NK-92 (cell line): ENCODE data around the gene RPL26.
"Not testable (repeated sequence)": the region's sequence is repeated elsewhere in the genome, so short reads cannot be mapped to it uniquely, and the experiment has no call there.

Experiments
- DNase-seq: peaks from one replicate; lab custom pipeline; 2025; ENCODE audit not compliant: unreplicated experiment; lab: John Stamatoyannopoulos, UW

The RPL26 gene

GRCh38 chr17:8397636-8398035 is 14.6 kb upstream of the RPL26 start, which contains the start of gene RNF222:
Gene RNF222, minus strand, starts transcription at chr17:8397827. Its CDS starts 4,366 bp downstream, at chr17:8393461.
- DNase-seq: no peak

GRCh38 chr17:8394497-8394896 is 11.5 kb upstream of the RPL26 start:
- DNase-seq: not testable (repeated sequence)

GRCh38 chr17:8393470-8394231 is 10.7 kb upstream of the RPL26 start:
- DNase-seq: no peak

GRCh38 chr17:8392674-8393469 is 9.9 kb upstream of the RPL26 start:
- no peak for DNase-seq

GRCh38 chr17:8392274-8392673 is 9.3 kb upstream of the RPL26 start:
- DNase-seq: no peak

GRCh38 chr17:8391711-8392110 is 8.7 kb upstream of the RPL26 start:
- no peak for DNase-seq

GRCh38 chr17:8387914-8388651 is 5.1 kb upstream of the RPL26 start:
- DNase-seq: no peak

GRCh38 chr17:8386841-8387240 is 3.8 kb upstream of the RPL26 start:
- no peak for DNase-seq

- DNase-seq: no peak
These were observed 1.9 kb upstream of the RPL26 start for GRCh38 chr17:8384801-8385378.

- DNase-seq: no peak
These were observed 182 bp downstream of the RPL26 start for GRCh38 chr17:8382880-8383142.

GRCh38 chr17:8382052-8382879 is 727 bp downstream of the RPL26 start:
- no peak for DNase-seq

- DNase-seq: no peak
These were observed 2.9 kb downstream of the RPL26 start for GRCh38 chr17:8380049-8380448.

GRCh38 chr17:8378117-8378516 is 4.9 kb downstream of the RPL26 start:
- DNase-seq: not testable (repeated sequence)

GRCh38 chr17:8377422-8377821 is 5.6 kb downstream of the RPL26 start:
- DNase-seq: no peak

GRCh38 chr17:8376271-8377067 is 6.5 kb downstream of the RPL26 start, which contains the start of gene KRABD2:
Gene KRABD2, minus strand, starts transcription at chr17:8376704.
- peak; percentile 29 for DNase-seq

- no peak for DNase-seq
These were observed 7.2 kb downstream of the RPL26 start for GRCh38 chr17:8375738-8376259.

GRCh38 chr17:8373856-8374255 is 9.1 kb downstream of the RPL26 start:
- not testable (repeated sequence) for DNase-seq

GRCh38 chr17:8372422-8372821 is 10.6 kb downstream of the RPL26 start:
- no peak for DNase-seq

- DNase-seq: no peak
These were observed 11.2 kb downstream of the RPL26 start for GRCh38 chr17:8371786-8372185.
